Ascending aorta (tissue), 2 donors: ENCODE results near the gene SMAP1. TPM values are rescaled to one million over a fixed set of nuclear protein-coding genes. Genes with fewer than 3 reads are reported as not detected.

Experiments
- DNase-seq, 2 donors: peaks; one replicate each; pipeline ENCODE4 v3.0.0-alpha.2; 2019; ENCODE audit warnings: low spot score in 2 of 2
- H3K27ac ChIP-seq, 2 donors: fragments of 200-600 bp; sonication (generic); one replicate each; pipeline ENCODE4 v1.5.1; 2016 to 2017; ENCODE audit warnings: mild to moderate bottlenecking in 1 of 2
- H3K27me3 ChIP-seq: fragments of 200-600 bp; sonication (generic); one replicate; pipeline ENCODE4 v1.5.1; 2017
- H3K36me3 ChIP-seq, 2 donors: fragments of 200-600 bp; sonication (generic); one replicate each; pipeline ENCODE4 v1.5.1; 2016
- H3K4me1 ChIP-seq, 2 donors: fragments of 200-600 bp; sonication (generic); one replicate each; pipeline ENCODE4 v1.5.1; 2016 to 2017; ENCODE audit warnings: mild to moderate bottlenecking in 1 of 2
- H3K4me3 ChIP-seq, 2 donors: fragments of 200-600 bp; sonication (generic); one replicate each; pipeline ENCODE4 v1.5.1; 2016 to 2017; ENCODE audit warnings: mild to moderate bottlenecking in 1 of 2
- H3K9me3 ChIP-seq, 2 donors: fragments of 200-600 bp; sonication (generic); one replicate each; pipeline ENCODE4 v1.5.1; 2016
- intact Hi-C: fragments of 100-400 bp; cut with DNase I; formaldehyde crosslinking; loops from one replicate; pipeline ENCODE4 v1.15.1; 2023
- total RNA-seq: library from RNA; depleted of rRNA; stranded (reverse); fragments of >200 nt; gene quantifications from one replicate; pipeline ENCODE4 v1.1.0, GENCODE V29; 2016
- TF ChIP-seq, protein P1 (sequence below), 3 experiments: fragments of 200-600 bp in 2 of 3; fragments of 450-650 bp in 1 of 3; sonication (generic) in 2 of 3; IDR thresholded peaks; one replicate each; pipeline ENCODE4 v1.5.1; 2016 to 2019; ENCODE audit warnings: antibody characterized with exemption in 3 of 3, mild to moderate bottlenecking in 1 of 3, moderate library complexity in 1 of 3

SMAP1 gene
- total RNA-seq, 1 donor from 2014 or later, result 13.2 TPM

- no peaks in the 10 kb centered on the region for H3K36me3 ChIP-seq
- TF ChIP-seq, protein P1, sequence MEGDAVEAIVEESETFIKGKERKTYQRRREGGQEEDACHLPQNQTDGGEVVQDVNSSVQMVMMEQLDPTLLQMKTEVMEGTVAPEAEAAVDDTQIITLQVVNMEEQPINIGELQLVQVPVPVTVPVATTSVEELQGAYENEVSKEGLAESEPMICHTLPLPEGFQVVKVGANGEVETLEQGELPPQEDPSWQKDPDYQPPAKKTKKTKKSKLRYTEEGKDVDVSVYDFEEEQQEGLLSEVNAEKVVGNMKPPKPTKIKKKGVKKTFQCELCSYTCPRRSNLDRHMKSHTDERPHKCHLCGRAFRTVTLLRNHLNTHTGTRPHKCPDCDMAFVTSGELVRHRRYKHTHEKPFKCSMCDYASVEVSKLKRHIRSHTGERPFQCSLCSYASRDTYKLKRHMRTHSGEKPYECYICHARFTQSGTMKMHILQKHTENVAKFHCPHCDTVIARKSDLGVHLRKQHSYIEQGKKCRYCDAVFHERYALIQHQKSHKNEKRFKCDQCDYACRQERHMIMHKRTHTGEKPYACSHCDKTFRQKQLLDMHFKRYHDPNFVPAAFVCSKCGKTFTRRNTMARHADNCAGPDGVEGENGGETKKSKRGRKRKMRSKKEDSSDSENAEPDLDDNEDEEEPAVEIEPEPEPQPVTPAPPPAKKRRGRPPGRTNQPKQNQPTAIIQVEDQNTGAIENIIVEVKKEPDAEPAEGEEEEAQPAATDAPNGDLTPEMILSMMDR (IDR thresholded peaks at IDR 0.05), result no peak
- H3K9me3 ChIP-seq, result no peaks in the 10 kb centered on the region
- H3K4me1 ChIP-seq, result no peaks in the 10 kb centered on the region
- no peak for DNase-seq
- H3K27me3 ChIP-seq, result no peaks in the 10 kb centered on the region
- intact Hi-C loops, result no loop called here
- no peak overlapping the region for H3K4me3 ChIP-seq
- H3K27ac ChIP-seq, result no peak overlapping the region
These were observed 152.0 kb downstream of the SMAP1 start for GRCh38 chr6:70819646-70820045.

GRCh38 chr6:70820778-70821177, 153.1 kb downstream of the SMAP1 start:
- intact Hi-C loops, result no loop called here
- no peaks in the 10 kb centered on the region for H3K36me3 ChIP-seq
- no peaks in the 10 kb centered on the region for H3K4me1 ChIP-seq
- TF ChIP-seq, protein P1 (IDR thresholded peaks at IDR 0.05), result no peak
- H3K4me3 ChIP-seq, result no peak overlapping the region
- no peak overlapping the region for H3K27ac ChIP-seq
- no peaks in the 10 kb centered on the region for H3K27me3 ChIP-seq
- H3K9me3 ChIP-seq, result no peaks in the 10 kb centered on the region
- no peak for DNase-seq

GRCh38 chr6:70821751-70822150, 154.1 kb downstream of the SMAP1 start:
- Histone ChIP-seq H3K27me3 (no peaks in the 10 kb centered on the region), H3K4me3 (no peak overlapping the region), H3K4me1 (no peaks in the 10 kb centered on the region), H3K9me3 (no peaks in the 10 kb centered on the region), H3K36me3 (no peaks in the 10 kb centered on the region), H3K27ac (no peak overlapping the region)
- TF ChIP-seq, protein P1 (IDR thresholded peaks at IDR 0.05), result no peak
- intact Hi-C loops, result no loop called here
- DNase-seq, result no peak

- Histone ChIP-seq H3K4me1 (no peaks in the 10 kb centered on the region), H3K4me3 (no peak overlapping the region), H3K27me3 (no peaks in the 10 kb centered on the region), H3K36me3 (no peaks in the 10 kb centered on the region), H3K27ac (no peak overlapping the region), H3K9me3 (no peaks in the 10 kb centered on the region)
- intact Hi-C loops, result no loop called here
- no peak for DNase-seq
- TF ChIP-seq, protein P1 (IDR thresholded peaks at IDR 0.05), result no peak
These were observed 156.0 kb downstream of the SMAP1 start for GRCh38 chr6:70823651-70824050.

GRCh38 chr6:70831427-70831826, 163.7 kb downstream of the SMAP1 start:
- TF ChIP-seq, protein P1 (IDR thresholded peaks at IDR 0.05), result no peak
- no peak overlapping the region for H3K27ac ChIP-seq
- peaks cover 0 to 5% of the 10 kb centered on the region in 2 donors for H3K4me1 ChIP-seq
- no peaks in the 10 kb centered on the region for H3K9me3 ChIP-seq
- no peaks in the 10 kb centered on the region for H3K27me3 ChIP-seq
- intact Hi-C loops, result no loop called here
- no peaks in the 10 kb centered on the region for H3K36me3 ChIP-seq
- DNase-seq, result no peak
- no peak overlapping the region for H3K4me3 ChIP-seq

DNA sequence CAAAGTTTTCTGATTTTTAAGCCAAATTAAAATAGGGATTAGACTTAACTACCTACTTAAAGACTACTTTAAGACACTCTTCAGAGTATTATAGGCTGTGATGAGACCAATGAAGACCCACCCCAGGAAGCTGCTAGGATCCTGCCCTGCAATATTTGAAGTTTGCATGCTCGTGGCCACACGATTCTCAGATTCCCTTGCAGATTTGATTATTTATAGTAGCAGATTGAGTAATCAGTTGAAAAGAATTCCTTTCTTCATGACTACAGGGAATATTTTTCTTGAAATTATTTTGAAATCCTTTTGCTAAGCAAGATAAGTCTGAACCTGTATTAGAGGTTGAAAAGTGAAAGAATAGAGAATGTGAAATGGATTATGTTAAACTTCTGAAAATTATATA, 166.8 kb downstream of the SMAP1 start:
- no peak for DNase-seq
- TF ChIP-seq, protein P1 (IDR thresholded peaks at IDR 0.05), result no peak
- H3K27me3 ChIP-seq, result no peaks in the 10 kb centered on the region
- H3K4me1 ChIP-seq, result peaks cover 0 to 5% of the 10 kb centered on the region in 2 donors
- H3K36me3 ChIP-seq, result no peaks in the 10 kb centered on the region
- H3K9me3 ChIP-seq, result no peaks in the 10 kb centered on the region
- H3K27ac ChIP-seq, result no peak overlapping the region
- intact Hi-C loops, result no loop called here
- H3K4me3 ChIP-seq, result no peak overlapping the region
